Measurements from ENCODE around the gene TNNT3. TPM values are rescaled to one million over a fixed set of nuclear protein-coding genes. Genes with fewer than 3 reads are reported as not detected.

TNNT3 gene
- polyA plus RNA-seq, 2 of the 4 experiments (the other 2 are of a cell fraction), result not detected

DNA sequence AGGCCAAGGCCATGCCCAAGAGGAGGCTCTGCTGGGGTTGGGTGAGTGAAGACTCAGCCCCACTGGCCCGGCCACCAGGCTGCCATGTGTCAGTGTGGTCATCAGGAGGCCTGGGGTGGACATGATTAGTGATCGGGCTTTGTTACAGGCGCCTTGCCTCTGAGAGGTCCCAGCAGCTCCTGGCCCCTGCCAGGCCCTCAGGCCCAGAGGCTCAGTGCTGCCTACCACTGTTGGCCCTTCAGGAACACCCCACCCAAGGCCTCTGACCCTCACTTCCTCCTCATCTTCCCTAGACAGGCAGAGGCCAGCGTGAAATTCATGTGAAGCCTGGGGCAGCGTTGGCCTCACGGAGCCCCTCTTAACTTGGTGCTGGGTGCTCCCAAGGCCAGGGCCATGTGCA lies 29.8 kb downstream of the TNNT3 start:
- WGBS (ENCODE audit: missing lambda C conversion rate), result 100% methylated on average over 2 of the region's 6 CpGs
- no peak for FAIRE-seq
- no peaks in the 10 kb centered on the region for H3K4me1 ChIP-seq
- ATAC-seq, result no peak
- H3K9me3 ChIP-seq, result no peaks in the 10 kb centered on the region
- H3K4me2 ChIP-seq, result no peak overlapping the region
- no peak for DNase-seq (ENCODE audit: low read depth in 1 of 2, low spot score in 1 of 2)
- H3K27ac ChIP-seq, result no peak overlapping the region
- no peak overlapping the region for H3K4me3 ChIP-seq
- CTCF ChIA-PET, result interaction anchor here (0.9 to 28.2 kb wide), 22 partner anchors 11 to 301 kb away, joined by 3 to 554 read pairs (median 6); partner anchors contain the start of genes H19 and SYT8
- no peak for TF ChIP-seq EHMT2 (IDR thresholded peaks at IDR 0.05; ENCODE audit: low read depth)
- TF ChIP-seq, protein P1, sequence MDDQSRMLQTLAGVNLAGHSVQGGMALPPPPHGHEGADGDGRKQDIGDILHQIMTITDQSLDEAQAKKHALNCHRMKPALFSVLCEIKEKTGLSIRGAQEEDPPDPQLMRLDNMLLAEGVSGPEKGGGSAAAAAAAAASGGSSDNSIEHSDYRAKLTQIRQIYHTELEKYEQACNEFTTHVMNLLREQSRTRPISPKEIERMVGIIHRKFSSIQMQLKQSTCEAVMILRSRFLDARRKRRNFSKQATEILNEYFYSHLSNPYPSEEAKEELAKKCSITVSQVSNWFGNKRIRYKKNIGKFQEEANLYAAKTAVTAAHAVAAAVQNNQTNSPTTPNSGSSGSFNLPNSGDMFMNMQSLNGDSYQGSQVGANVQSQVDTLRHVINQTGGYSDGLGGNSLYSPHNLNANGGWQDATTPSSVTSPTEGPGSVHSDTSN (IDR thresholded peaks at IDR 0.05), result no peak
- POLR2A ChIA-PET, result interaction anchor here (1.0 to 1.6 kb wide), 2 partner anchors 37 to 202 kb away, joined by 4 to 5 read pairs; no protein-coding TSS in a partner anchor

- no peak overlapping the region for H3K4me3 ChIP-seq
- no peak overlapping the region for H3K27ac ChIP-seq
- H3K4me2 ChIP-seq, result no peak overlapping the region
- POLR2A ChIA-PET, result interaction anchor here (1.6 kb wide), 1 partner anchor 201 kb away, joined by 5 read pairs; no protein-coding TSS in a partner anchor
- H3K9me3 ChIP-seq, result no peaks in the 10 kb centered on the region
- no peaks in the 10 kb centered on the region for H3K4me1 ChIP-seq
- CTCF ChIA-PET, result interaction anchor here (0.8 to 28.2 kb wide), 20 partner anchors 11 to 302 kb away, joined by 3 to 554 read pairs (median 6); partner anchors contain the start of gene H19
- no CpG with 5 or more reads among the region's 15 CpGs for WGBS (ENCODE audit: missing lambda C conversion rate)
- DNase-seq (ENCODE audit: low read depth in 1 of 2, low spot score in 1 of 2) (no peak), FAIRE-seq (no peak), ATAC-seq (no peak)
- TF ChIP-seq, protein P2, sequence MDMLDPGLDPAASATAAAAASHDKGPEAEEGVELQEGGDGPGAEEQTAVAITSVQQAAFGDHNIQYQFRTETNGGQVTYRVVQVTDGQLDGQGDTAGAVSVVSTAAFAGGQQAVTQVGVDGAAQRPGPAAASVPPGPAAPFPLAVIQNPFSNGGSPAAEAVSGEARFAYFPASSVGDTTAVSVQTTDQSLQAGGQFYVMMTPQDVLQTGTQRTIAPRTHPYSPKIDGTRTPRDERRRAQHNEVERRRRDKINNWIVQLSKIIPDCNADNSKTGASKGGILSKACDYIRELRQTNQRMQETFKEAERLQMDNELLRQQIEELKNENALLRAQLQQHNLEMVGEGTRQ (IDR thresholded peaks at IDR 0.05), result no peak
- TF ChIP-seq RNF2 (IDR thresholded peaks at IDR 0.05; ENCODE audit: borderline replicate concordance, low read depth) (no peak), EP300 (IDR thresholded peaks at IDR 0.05) (no peak), CEBPB (IDR thresholded peaks at IDR 0.05) (no peak), SMC3 (IDR thresholded peaks at IDR 0.05) (no peak), PHF8 (IDR thresholded peaks at IDR 0.05; ENCODE audit: borderline replicate concordance, low read depth) (no peak), RCOR1 (IDR thresholded peaks at IDR 0.05; ENCODE audit: low read depth, low read length) (no peak), MYC (IDR thresholded peaks at IDR 0.05; ENCODE audit: borderline replicate concordance, low read length) (no peak), RAD21 (conservative IDR thresholded peaks at IDR 0.05 in 1 of 2, IDR thresholded peaks at IDR 0.05 in 1 of 2) (no peak), POLR2AphosphoS2 (conservative IDR thresholded peaks at IDR 0.05; ENCODE audit: low read length) (no peak), ZSCAN20 (CRISPR knock-in tag; IDR thresholded peaks at IDR 0.05) (no peak), NR3C1 (IDR thresholded peaks at IDR 0.05) (no peak)
- TF ChIP-seq, protein P3, sequence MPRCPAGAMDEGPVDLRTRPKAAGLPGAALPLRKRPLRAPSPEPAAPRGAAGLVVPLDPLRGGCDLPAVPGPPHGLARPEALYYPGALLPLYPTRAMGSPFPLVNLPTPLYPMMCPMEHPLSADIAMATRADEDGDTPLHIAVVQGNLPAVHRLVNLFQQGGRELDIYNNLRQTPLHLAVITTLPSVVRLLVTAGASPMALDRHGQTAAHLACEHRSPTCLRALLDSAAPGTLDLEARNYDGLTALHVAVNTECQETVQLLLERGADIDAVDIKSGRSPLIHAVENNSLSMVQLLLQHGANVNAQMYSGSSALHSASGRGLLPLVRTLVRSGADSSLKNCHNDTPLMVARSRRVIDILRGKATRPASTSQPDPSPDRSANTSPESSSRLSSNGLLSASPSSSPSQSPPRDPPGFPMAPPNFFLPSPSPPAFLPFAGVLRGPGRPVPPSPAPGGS (IDR thresholded peaks at IDR 0.05), result no peak
- TF ChIP-seq, protein P1 (IDR thresholded peaks at IDR 0.05), result no peak
Measured at GRCh38 chr11:1949922-1950321, 30.4 kb downstream of the TNNT3 start.

DNA sequence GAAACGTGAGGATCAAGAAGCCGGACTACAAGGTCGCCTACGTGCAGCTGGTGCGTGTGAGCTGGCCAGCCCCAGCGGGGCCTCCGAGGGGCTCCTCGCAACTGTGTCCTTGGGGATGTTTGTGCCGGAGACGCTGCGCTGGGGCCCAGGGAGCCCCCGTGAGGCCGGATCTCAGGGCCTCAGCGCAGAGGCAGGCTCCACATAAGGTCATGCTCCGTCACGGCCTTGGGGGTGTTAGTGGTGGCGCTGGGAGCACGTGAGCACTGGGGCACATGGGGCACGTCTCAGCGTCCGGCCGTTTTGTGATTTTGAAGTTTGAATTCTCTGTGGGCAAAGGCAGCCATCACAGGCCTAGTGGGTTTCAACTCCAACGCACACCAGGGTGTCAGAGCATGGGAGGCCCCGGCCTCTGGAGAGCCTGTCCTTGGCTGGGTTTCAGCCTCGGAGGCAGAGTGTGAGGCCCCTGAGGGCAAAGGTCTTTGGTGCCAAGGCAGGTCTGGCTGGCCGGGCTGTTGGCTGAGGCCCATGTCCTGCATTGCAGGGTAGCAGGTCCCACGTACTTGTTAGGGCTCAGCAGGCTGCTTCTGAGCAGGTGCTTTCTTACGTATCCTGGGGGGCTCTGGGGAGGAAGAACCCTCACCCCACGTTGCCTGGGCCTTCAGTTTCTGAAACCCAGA lies 33.4 kb downstream of the TNNT3 start:
- no peak overlapping the region for H3K4me2 ChIP-seq
- ATAC-seq (no peak), DNase-seq (ENCODE audit: low read depth in 1 of 2, low spot score in 1 of 2) (no peak), FAIRE-seq (no peak)
- H3K4me1 ChIP-seq, result no peaks in the 10 kb centered on the region
- CTCF ChIA-PET, result interaction anchor here (1.0 to 28.2 kb wide), 9 partner anchors 10 to 200 kb away, joined by 3 to 554 read pairs (median 4); partner anchors contain the start of gene TNNT3
- no peak overlapping the region for H3K4me3 ChIP-seq
- H3K9me3 ChIP-seq, result no peaks in the 10 kb centered on the region
- no peak overlapping the region for H3K27ac ChIP-seq
- POLR2A ChIA-PET, result no interaction called here
- TF ChIP-seq BHLHE40 (IDR thresholded peaks at IDR 0.05; ENCODE audit: low read depth, low read length) (no peak), MAFK (IDR thresholded peaks at IDR 0.05; ENCODE audit: partially characterized antibody) (no peak), HOXB5 (CRISPR knock-in tag; IDR thresholded peaks at IDR 0.05) (no peak), MAZ (IDR thresholded peaks at IDR 0.05; ENCODE audit: borderline replicate concordance, low read depth, low read length) (no peak)
- WGBS (ENCODE audit: missing lambda C conversion rate), result no CpG with 5 or more reads among the region's 29 CpGs
